Sciatic nerve (tissue), 2 donors: ENCODE data around the gene OTC. TPM values are rescaled to one million over a fixed set of nuclear protein-coding genes. Genes with fewer than 3 reads are reported as not detected.

Source experiments
- ATAC-seq: fragments of 200-7000 bp; cut with Tn5 transposase; one replicate; pipeline ENCODE4 v1.9.1; 2020; ENCODE audit warnings: mild to moderate bottlenecking, moderate library complexity
- DNase-seq: peaks from one replicate; pipeline ENCODE4 v3.0.0-alpha.2; 2020; ENCODE audit warnings: low spot score
- intact Hi-C: fragments of 100-400 bp; cut with DNase I; formaldehyde crosslinking; loops from one replicate; pipeline ENCODE4 v1.14.2; 2022
- total RNA-seq: library from RNA; stranded (reverse); fragmentation: NEBNext Ultra II Directional; extraction: Animal tissue kit (Norgen Biotek cat#: 25700); gene quantifications from one replicate; pipeline ENCODE4 v1.2.1, GENCODE V29; 2021
- donor health status: DM: no; HTN: no; CAD: no.
- donor health status: DM: no; HTN: no; CAD: no.

OTC gene
- total RNA-seq, 1 donor from 2014 or later = 0.36 TPM

DNA sequence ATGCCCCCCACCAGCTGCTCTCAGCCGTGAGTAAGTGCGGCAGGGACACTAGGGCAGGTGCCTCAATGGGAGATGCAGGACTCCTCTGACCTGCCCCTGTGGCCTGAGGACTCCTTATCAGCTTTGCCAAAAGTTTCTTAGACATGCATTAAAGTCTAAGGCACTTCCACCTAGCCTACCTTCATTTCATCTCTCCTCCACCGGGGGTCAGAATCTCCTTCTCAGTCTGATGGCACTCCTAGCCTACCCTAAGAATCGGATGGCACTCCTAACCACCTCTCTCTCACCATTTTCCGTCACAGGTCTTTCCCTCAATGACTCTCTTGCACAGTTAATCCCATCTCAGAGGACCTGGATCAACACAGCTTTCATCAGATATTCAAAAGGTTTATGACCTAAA lies 85.9 kb downstream of the OTC start:
- DNase-seq (no peak), ATAC-seq (no peak)
- intact Hi-C loops = no loop called here

DNA sequence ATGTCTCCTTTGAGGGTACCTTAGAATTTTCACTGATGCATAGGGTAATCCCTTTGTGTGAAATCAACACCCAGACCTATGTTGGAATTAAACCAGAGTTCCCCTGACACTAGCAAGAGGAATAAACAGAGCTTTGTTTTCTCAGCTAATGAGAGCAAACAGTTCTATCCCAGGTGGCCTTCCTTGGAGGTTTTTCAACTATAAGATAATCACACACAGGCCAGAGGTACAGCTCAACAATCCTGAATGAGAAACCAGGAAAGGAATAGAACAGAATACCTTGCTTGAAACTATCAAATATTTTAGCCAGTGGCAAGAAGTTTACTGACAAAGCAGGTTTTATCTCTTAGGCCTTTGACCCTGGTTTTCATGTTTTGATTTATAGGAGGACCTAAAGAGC lies 100.2 kb downstream of the OTC start:
- ATAC-seq (no peak), DNase-seq (no peak)
- intact Hi-C loops = no loop called here

DNA sequence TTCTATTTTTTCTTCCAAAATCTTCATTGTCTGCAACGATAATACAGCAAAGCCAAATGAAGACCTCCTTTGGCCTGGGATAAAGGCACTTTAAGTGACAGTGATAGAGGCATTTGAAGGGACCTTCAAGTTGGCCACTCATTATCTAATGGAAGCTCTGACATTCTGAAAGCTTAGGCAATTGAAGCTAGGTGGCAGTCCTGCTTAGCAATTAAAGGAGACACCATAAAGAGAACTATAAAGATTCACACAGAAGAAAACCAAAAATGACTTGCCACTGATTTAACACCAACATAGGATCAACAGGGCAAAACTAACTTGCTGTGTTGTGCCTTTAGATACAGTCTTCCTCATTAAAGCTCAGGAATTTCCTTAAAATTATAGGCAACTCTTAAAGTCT lies 105.7 kb downstream of the OTC start:
- intact Hi-C loops = no loop called here

DNA sequence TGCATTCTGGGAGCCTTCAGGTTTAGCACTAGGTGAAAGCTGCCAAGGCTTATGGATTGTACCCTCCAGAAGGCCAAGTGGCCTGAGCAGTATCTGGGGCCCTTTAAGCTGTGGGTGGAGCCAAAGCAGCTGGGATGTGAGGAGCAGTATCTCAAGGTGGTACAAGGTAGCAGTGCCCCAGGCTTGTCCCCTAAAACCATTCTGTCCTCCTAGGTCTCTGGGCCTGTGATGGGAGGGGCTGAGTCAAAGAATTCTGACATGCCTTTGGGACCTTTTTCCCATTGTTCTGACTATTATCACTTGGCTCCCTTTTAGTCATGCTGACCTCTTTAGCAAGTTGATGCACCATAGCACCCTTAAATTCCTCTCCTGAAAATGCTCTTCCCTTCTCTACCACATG lies 109.9 kb downstream of the OTC start:
- no peak for ATAC-seq
- intact Hi-C loops = no loop called here
- no peak for DNase-seq

More for the DNA sequence above, 105.7 kb downstream of the OTC start:
- DNase-seq (no peak), ATAC-seq (no peak)

- ATAC-seq (no peak), DNase-seq (no peak)
- intact Hi-C loops = no loop called here
These were observed 113.3 kb downstream of the OTC start for GRCh38 chrX:38465686-38466085.

- ATAC-seq = no peak
- DNase-seq = no peak
- intact Hi-C loops = no loop called here
These were observed 116.3 kb downstream of the OTC start for GRCh38 chrX:38468563-38469157.

Other genes with a start within 250 kb of the OTC start
- 33.4 TPM for gene SRPX, start 131.7 kb upstream of the OTC start, total RNA-seq
- gene RPGR, start 25.1 kb upstream of the OTC start, total RNA-seq = 16.6 TPM
- 46.2 TPM for gene TSPAN7, start 208.9 kb downstream of the OTC start, total RNA-seq